Measurements from ENCODE around the gene PCDH19.
"Not testable (repeated sequence)": the region's sequence is repeated elsewhere in the genome, so short reads cannot be mapped to it uniquely, and the experiment has no call there.

Gene PCDH19

GRCh38 chrX:100409610-100410590 lies at the start of gene PCDH19:
TSS of gene PCDH19 (minus strand) at chrX:100410273. CDS start at chrX:100408597, 1,676 bp downstream.
- DNase-seq (ENCODE audit: low read depth in 2 of 2): peak; percentile 59 to 61
- TF ChIP-seq CTCF (IDR thresholded peaks at IDR 0.05; ENCODE audit: low read depth, low read length): no peak
- H3K4me3 ChIP-seq (replicated peaks in 1 of 2; ENCODE audit: low read depth in 2 of 2, low read length in 2 of 2): peak within 1 kb of the TSS; percentile 17 to 48

- H3K4me3 ChIP-seq (replicated peaks in 1 of 2; ENCODE audit: low read depth in 2 of 2, low read length in 2 of 2): no peak overlapping the region
- peak; percentile 26 to 45 for DNase-seq (ENCODE audit: low read depth in 2 of 2)
- TF ChIP-seq CTCF (IDR thresholded peaks at IDR 0.05; ENCODE audit: low read depth, low read length): no peak
Observed at GRCh38 chrX:100449696-100450608, 39.9 kb upstream of the PCDH19 start.

- no peak overlapping the region for H3K4me3 ChIP-seq (replicated peaks in 1 of 2; ENCODE audit: low read depth in 2 of 2, low read length in 2 of 2)
- peak; percentile 76 for TF ChIP-seq CTCF (IDR thresholded peaks at IDR 0.05; ENCODE audit: low read depth, low read length)
- DNase-seq (ENCODE audit: low read depth in 2 of 2): peak; percentile 22 to 26
Observed at GRCh38 chrX:100447655-100448397, 37.8 kb upstream of the PCDH19 start.

- H3K4me3 ChIP-seq (replicated peaks in 1 of 2; ENCODE audit: low read depth in 2 of 2, low read length in 2 of 2): no peak overlapping the region
- no peak for DNase-seq (ENCODE audit: low read depth in 2 of 2)
- TF ChIP-seq CTCF (IDR thresholded peaks at IDR 0.05; ENCODE audit: low read depth, low read length): no peak
Observed at GRCh38 chrX:100445593-100445992, 35.5 kb upstream of the PCDH19 start.

- not testable (repeated sequence) for H3K4me3 ChIP-seq (replicated peaks in 1 of 2; ENCODE audit: low read depth in 2 of 2, low read length in 2 of 2)
- DNase-seq (ENCODE audit: low read depth in 2 of 2): peak in 1 of 2 donors; percentile 7
Observed at GRCh38 chrX:100441321-100441720, 31.2 kb upstream of the PCDH19 start.

- no peak for TF ChIP-seq CTCF (IDR thresholded peaks at IDR 0.05; ENCODE audit: low read depth, low read length)
- no peak overlapping the region for H3K4me3 ChIP-seq (replicated peaks in 1 of 2; ENCODE audit: low read depth in 2 of 2, low read length in 2 of 2)
- no peak for DNase-seq (ENCODE audit: low read depth in 2 of 2)
Observed at GRCh38 chrX:100440006-100440405, 29.9 kb upstream of the PCDH19 start.
